ENCODE measurements around the gene ACKR2.

Gene ACKR2, protein sequence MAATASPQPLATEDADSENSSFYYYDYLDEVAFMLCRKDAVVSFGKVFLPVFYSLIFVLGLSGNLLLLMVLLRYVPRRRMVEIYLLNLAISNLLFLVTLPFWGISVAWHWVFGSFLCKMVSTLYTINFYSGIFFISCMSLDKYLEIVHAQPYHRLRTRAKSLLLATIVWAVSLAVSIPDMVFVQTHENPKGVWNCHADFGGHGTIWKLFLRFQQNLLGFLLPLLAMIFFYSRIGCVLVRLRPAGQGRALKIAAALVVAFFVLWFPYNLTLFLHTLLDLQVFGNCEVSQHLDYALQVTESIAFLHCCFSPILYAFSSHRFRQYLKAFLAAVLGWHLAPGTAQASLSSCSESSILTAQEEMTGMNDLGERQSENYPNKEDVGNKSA

DNA sequence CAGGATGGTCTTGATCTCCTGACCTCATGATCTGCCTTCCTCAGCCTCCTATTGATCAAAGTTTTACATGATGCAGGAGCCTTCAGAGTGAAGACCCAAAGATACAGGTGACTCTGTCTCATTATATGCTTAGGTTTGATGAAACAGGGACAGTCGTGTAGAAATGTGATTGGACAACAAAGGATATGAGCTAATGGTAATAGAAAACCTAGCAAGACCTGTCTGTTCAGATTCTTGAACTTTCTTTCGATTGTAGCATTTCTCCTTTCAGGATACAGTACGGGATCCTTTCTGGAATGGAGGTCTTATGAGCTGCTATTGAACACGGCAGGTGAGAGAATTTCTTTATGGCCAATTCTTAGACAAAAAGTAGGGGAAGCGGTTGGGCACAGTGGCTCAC lies at the start of gene ACKR2:
Gene ACKR2 (plus strand): TSS at position 244 of the 400 bp plus-strand sequence. CDS start 55,058 bp downstream, outside the sequence.
- no peak for DNase-seq (ENCODE audit: low read depth in 2 of 2)

DNA sequence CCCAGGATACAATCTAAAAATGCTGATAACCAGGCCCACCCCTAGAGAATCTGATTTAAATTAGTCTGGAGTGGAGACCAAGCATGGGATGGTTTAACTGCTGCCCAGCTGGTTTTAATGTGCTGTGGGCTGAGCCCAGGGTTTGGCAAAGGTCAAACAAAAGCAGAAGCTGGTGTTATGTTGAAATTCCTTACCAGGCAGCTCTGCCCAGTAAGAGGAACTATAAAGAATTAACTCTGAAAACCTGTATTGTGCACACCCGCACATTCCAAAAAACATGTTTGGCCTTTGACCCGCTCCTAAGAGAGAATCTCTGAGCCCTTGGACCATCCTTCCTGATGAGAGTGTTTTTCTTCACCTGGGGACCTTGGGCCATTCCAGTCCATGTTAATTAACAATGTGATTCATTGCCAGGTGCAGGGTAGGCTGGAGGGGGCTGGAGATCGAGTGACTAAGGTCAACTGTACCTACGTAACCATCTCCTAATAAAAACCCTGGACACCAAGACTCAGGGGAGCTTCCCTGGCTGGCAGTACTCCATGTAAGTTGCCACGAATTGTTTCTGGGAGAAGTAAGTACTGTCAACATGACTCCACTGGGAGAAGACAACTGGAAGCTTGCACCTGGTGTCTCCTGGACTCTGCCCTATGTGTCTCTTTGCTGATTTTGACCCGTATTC lies 47.1 kb upstream of the ACKR2 start:
- no peak for DNase-seq (ENCODE audit: low read depth in 2 of 2)

DNA sequence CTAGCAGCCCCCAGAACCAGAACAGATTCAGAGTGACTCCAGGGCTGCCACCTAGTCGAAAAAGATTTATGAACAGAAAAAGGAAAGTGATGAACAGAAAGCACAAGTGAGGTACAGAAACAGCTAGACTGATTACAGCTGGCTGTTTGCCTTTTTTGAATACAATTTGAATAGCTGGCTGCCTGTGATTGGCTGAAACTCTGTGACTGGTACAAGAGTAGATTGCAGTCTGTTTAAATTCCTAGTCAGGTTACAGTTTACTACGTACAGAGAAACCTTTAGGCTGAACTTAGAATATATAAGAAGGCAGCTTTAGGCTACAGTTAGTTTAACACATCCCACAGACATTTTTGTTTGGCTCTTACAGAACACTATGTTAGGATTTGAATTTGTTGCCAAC lies 46.2 kb upstream of the ACKR2 start:
- no peak for DNase-seq (ENCODE audit: low read depth in 2 of 2)

DNA sequence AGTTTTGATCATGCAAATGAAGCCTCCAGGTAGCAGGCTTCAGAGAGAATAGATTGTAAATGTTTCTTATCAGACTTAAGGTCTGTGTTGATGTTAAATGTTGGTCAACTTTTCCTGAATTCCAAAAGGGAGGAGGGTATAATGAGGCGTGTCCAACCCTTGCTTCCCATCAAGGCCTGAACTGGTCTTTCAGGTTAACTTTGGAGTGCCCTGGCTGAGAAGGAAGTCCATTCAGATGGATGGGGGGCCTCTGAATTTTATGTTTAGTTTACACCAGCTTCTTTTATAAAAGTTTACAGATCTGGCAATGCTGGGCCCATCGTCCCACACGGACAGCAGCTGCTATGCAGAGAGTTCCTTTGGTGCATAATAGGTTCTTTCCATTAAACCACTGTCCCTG lies 45.1 kb upstream of the ACKR2 start:
- no peak for DNase-seq (ENCODE audit: low read depth in 2 of 2)

DNA sequence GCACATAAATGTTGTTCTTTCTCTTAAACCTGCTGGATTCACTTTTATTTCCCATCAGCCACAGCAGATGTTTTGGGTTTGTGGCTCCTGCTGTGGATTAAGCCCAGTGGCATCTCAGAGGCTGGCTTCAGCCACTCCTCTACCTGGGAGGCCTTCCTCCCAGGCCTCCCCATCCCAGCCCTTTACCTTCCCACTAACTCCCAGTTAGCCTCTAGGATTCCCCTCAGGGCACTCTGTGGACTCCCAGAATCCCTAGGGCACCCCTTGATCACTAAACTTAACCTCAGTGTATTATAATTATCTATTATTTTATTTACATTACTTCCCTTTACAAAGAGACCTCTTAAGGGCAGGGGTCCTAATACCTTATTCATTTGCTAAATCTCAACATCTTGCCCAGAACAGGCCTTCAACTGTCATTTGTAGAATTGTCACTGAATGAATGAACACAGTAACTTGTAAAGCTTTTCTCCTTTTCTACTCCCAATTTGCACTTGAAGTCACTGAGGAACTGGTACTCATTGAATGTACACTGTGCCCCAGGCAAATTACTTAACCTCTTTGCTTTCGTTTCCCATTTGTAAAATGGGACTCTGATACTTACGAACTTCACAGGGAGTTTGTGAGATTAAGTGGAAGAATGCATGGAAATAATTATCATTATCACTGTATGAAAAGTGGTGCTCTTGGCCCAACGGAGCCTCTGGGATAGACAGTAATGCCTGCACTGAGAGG lies 44.5 kb upstream of the ACKR2 start:
- no peak for DNase-seq (ENCODE audit: low read depth in 2 of 2)

DNA sequence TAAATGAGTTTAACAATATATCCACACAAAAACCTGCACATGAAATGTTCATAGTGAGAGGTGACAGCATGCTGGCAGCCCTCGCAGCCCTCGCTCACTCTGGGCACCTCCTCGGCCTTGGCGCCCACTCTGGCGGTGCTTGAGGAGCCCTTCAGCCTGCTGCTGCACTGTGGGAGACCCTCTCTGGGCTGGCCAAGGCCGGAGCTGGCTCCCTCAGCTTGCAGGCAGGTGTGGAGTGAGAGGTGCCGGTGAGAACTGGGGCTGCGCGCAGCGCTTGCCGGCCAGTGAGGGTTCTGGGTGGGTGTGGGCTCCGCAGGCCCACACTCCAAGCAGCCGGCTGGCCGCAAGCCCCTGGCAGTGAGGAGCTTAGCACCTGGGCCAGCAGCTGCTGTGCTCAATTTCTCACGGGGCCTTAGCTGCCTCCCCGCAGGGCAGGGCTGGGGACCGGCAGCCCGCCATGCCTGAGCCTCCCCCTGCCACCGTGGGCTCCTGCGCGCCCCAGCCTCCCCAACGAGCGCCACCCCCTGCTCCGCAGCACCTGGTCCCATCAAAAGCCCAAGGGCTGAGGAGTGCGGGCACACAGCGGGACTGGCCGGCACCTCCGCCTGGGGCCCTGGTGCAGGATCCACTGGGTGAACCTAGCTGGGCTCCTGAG lies 39.6 kb upstream of the ACKR2 start:
- no peak for DNase-seq (ENCODE audit: low read depth in 2 of 2)

DNA sequence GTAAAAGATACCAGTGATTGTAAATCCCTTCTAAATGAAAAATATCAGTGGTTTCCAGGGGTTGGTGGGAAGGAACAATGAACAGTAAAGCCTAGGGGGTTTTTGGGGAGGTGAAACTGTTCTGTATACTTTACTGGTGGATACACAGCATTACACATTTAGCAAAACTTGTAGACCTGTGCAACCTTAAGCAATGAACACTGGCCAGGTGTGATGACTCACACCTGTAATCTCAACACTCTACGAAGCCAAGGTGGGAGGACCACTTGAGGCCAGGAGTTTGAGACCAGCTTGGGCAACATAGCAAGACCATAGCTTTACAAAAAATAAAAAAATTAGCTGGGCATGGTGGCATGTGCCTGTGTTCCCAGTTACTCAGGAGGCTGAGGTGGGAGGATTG lies 38.0 kb upstream of the ACKR2 start:
- no peak for DNase-seq (ENCODE audit: low read depth in 2 of 2)

DNA sequence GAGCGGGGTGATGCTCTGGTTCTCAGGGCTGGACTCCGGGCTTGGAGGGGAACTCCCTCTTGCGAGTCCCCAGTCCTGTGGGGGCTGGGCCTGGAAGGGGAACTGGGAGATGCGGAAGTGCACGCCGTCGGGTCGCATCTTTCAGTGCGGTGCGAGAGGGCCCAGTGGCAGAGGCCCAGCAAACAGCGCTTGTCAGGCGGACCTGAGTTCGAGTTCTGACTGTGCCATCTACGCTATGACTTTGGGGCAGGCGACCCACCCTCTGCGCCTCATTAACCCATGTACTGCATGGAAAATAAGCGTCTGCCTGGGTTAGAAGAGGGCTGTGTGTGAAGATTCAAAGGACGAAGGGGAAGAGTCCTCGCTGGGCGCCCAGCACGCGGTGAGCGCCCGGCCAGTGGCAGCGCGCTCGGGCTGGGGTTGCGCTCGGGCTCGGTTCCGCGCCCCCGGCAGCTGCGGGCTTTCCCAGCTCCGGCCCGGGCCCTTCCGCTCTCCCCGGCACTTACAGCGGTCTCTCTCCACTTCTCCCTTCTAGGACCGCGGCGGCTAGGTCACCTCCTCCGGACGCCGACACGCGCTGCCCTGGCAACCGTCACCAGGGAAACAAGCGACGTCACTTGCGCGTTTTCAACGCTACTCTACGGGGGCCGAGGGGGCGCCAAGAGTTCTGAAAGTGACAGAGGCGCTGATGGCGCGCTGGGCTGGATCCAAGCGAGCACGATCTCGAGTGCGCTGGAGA lies 36.4 kb upstream of the ACKR2 start, which contains the start of gene CCDC13:
Gene CCDC13 (minus strand): TSS at position 584 of the 739 bp plus-strand sequence. CDS start 14,908 bp downstream, outside the sequence.
- peak; percentile 75 to 80 for DNase-seq (ENCODE audit: low read depth in 2 of 2)

DNA sequence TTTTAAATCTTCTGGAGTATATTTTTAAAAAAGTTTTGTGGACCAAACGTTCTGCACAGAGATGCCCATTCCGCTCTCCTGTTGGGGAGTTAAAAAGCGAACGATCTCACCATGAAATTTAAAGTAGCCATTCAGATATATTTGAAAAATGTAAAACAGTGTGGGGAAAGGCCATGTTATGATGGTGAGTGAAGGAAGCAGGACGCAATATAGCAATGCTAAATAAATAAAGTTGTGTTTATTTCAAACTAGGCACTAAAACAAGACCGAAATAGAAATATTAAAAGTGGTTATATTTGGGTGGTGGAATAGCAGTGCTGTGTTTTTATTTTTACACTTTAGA lies 35.9 kb upstream of the ACKR2 start:
- DNase-seq (ENCODE audit: low read depth in 2 of 2): no peak

DNA sequence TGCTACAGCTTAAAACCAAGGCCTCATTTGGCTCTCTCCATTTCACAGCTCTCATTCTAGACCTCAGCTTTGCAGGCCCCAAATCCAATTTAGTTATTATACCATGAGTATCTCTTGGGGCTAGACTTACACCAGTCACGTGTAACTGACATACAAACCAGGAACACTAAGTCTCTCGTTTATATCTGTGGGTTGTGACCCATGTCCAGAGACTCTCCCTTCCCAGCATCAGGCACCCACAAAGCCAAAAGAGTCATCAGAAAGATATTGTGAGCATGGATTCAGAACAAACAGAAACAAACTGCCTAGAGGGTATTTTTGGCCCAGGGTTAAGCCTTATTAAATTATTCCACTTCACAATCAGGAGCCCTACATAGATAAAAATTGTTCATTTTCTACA lies 30.6 kb upstream of the ACKR2 start:
- no peak for DNase-seq (ENCODE audit: low read depth in 2 of 2)

DNA sequence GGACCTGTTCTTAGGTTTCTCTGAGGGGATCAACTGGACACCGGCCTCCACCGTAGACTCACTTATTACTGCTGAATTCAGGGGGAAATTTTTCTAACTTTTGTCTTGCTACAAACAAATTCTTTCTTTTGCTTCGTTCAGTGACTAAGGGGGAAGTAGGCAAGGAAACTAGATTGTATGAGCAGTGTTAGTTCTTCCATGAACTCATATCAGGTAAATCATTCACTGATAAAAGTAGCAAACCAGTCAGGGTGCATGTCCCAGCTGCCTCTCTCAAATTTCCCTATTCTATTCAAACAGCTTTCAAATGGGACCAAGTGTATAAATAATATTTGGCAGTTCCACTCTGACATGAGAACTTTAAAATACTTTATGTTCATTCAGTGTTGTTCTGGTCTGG lies 28.8 kb upstream of the ACKR2 start:
- no peak for DNase-seq (ENCODE audit: low read depth in 2 of 2)

DNA sequence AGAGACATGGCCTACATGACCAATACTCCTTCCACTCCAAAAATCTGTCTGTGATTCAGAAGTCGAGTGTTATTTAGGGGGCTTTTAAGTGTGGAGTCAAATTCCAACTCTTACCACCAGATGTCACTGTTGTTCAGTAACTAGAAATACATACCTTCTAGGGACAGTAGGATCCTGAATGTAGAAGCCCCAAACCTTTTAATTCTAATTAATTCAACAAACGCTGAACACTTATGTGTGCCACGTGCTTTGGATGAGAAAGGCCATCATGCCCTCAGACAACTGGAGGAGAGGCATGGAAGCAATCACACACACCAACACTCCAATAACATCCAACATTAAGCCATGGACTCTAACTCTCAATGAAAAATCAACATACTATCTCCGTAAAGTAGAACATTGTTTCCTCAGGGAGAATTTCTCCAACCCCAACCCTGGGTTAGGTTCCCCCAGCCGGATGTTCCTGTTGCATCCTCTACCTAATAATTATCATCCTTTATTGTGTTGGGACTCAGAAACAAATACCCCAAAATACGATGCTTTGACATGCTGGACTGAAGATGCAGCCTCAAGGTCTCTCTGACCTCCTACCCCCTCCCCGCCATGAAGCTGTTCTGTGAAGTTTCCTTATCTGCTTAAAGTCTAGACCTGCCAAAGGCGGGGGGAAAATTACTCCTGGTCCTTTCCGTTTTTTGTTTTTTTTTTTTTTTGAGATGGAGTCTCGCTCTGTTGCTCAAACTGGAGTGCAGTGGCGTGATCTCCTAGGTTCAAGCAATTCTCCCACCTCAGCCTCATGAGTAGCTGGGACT lies 28.1 kb upstream of the ACKR2 start:
- no peak for DNase-seq (ENCODE audit: low read depth in 2 of 2)

DNA sequence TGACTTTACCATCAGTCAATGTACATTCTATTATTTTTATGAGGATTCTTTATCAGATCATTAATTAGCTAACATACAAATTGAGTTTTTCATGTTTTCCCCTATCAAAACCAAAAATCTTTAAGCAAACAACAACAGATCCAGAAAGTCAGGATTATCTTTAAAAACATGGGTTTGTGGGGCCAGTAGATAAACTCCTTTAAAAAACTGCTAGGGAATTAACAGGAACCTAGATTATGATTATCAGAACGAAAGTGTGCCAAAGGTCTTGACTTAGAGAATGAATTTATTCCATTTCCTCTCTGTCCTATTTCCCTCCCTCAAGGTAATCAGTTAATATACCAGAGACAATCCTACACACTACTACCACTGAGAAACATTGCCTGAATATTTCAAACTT lies 23.0 kb upstream of the ACKR2 start:
- DNase-seq (ENCODE audit: low read depth in 2 of 2): no peak

DNA sequence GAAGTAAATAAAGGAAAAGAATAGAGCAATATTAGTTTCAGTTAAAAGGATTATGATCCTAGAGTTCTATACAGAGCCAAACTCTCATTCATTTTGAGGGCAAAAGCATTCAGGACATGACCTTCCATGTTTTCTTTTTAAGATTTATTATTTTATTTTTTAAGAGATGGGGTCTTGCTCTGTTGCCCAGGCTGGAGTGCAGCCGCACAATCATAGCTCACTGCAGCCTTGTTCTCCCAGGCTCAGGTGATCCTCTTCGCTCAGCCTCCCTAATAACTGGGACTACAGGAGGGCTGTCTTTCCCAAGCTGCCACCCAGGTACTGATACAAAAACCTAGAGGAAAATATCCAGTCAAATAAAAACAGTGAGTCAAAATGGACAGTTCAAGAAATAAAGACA lies 22.6 kb upstream of the ACKR2 start:
- DNase-seq (ENCODE audit: low read depth in 2 of 2): no peak

DNA sequence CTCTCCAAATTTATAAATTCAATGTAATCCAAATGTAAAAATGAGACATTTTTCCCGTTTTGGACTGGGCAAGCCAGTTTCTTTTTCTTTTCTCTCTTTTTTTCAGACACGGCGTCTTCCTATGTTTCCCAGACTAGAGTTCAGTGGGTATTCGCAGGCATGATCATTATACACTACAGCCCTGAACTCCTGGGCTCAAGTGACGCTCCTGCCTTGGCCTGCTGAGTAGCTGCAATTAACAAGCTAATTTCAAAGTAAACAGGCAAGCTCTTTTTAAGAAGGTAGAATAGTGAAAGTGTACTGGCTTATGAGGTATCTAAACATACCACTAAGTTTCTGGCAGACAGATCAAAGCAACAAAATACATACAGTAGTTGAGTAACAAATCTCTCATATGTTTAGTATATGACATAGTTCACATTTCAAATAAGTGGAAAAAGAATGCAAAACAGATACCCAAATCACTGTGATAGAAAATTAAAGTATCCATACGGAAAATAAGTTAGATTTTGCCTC lies 18.5 kb upstream of the ACKR2 start:
- no peak for DNase-seq (ENCODE audit: low read depth in 2 of 2)

DNA sequence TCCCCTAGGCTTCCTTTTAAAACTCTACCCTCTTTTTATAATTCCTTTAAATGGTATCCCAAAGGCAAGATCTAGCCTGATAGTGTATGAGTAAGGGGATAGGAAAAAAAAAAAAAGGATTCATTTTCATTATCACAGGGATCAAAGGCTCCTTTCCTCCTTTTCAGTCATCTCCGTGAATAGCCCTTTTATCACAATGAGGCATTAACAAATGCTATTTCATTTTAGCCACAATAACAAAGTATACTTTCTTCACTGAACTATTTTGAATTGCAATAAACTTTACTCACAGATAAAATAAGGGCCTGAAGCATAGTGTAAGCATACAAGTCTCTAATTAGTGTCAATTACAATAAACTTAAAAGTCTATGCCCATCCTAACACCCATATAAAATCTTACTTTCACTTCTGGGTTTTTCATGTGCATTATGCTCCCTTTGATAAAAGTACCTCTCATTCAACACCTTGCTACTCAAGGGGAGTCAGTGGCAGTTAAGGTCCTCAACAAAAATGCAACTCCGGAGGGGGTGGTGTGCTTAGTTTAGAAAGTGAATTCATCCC lies 13.5 kb upstream of the ACKR2 start:
- no peak for DNase-seq (ENCODE audit: low read depth in 2 of 2)

DNA sequence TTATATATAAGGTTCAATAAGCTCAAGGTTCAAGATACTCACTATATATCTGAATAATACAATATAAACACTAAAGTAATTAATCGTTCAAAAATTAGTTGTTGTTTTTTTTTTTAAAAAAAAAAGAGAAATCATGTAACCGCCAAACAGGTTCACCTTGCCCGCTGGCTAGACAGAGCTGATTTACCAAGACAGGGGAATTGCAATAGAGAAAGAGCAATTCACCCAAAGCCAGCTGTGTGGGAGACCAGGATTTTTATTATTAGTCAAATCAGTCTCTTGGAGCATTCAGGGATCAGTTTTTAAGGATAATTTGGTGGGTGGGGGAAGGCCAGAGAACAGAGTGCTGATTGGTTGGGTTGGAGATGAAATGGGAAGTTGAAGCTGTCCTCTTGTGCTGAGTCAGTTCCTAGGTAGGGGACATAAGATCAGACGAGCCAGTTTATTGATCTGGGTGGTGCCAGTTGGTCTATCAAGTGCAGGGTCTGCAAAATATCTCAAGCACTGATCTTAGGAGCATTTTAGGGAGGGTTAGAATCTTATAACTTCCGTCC lies 12.8 kb upstream of the ACKR2 start:
- DNase-seq (ENCODE audit: low read depth in 2 of 2): no peak

DNA sequence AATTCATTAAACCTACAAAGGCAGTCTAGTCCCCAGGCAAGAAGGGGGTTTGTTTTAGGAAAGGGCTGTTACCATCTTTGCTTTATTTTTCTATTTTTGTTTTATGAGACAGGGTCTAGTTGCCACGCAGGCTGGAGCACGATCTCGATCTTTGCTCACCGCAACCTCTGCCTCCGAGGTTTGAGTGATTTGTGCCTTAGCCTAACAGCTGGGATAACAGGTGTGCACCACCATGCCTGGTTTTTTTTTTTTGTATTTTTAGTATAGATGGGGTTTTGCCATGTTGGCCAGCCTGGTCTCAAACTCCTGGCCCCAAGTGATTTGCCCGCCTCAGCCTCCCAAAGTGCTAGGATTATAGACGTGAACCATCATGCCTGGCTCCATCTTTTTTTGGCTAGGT lies 9.9 kb upstream of the ACKR2 start:
- no peak for DNase-seq (ENCODE audit: low read depth in 2 of 2)

DNA sequence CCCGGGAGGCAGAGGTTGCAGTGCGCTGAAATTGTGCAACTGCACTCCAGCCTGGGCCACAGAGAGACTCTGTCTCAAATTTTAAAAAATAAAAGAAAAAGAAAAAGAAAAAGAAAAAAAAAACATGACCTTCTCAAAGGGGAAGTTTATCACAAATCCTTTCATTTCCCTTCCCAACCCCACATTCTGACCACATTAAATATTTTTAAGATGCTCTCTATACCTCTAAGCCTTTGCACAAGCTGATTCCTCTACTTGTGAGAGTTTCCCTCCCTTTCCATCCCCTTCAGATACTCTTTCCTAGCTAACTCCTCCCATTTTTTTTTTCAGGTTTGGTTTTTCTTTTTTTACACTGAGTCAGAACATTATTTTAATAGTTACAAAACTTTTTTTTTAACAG lies 9.0 kb upstream of the ACKR2 start:
- no peak for DNase-seq (ENCODE audit: low read depth in 2 of 2)

Data from stimulated activated CD8-positive, alpha-beta memory T cell treated with anti-CD3 and anti-CD28 coated beads, Interleukin-7, amount 100 ng/mL, for 1 hour (primary cell).